ENCODE data around the gene P2RY8. TPM values are rescaled to one million over a fixed set of nuclear protein-coding genes. Genes with fewer than 3 reads are reported as not detected.

Gene P2RY8
- total and polyA plus RNA-seq, 10 of the 15 experiments (the other 5 are each of a cell fraction or from before 2014, with no cell fraction given) = 2.0 to 64.4 (median 36.5) TPM

GRCh38 chrX:1518512-1518911 lies 18.5 kb downstream of the P2RY8 start:
- Histone ChIP-seq H3K79me2 (ENCODE audit: control insufficient read depth, insufficient read depth, low read length) (peaks cover 41% of the 10 kb centered on the region), H3K4me3 (0 out of 2 replicates have a peak overlapping the region, but pooled peaks have one; percentile 23), H2AFZ (ENCODE audit: control insufficient read depth, low read depth, low read length) (no peak overlapping the region), H4K20me1 (ENCODE audit: control insufficient read depth, insufficient read depth) (no peaks in the 10 kb centered on the region), H3K9me3 (replicated peaks; ENCODE audit: control insufficient read depth, insufficient read depth, low read length) (peaks cover 13% of the 10 kb centered on the region), H3K27me3 (replicated peaks in 1 of 2; ENCODE audit: control insufficient read depth in 2 of 2, insufficient read depth in 2 of 2, low read length in 1 of 2) (no peaks in the 10 kb centered on the region), H3K9ac (ENCODE audit: control insufficient read depth, insufficient read depth, low read length) (no peak overlapping the region), H3K4me2 (ENCODE audit: control insufficient read depth, insufficient read depth) (0 out of 2 replicates have a peak overlapping the region, but pooled peaks have one; percentile 30), H3K27ac (ENCODE audit: control insufficient read depth, insufficient read depth) (peak overlapping the region; percentile 40; the same call in 1 of the 2 replicates), H3K36me3 (ENCODE audit: control insufficient read depth in 2 of 2, insufficient read depth in 2 of 2, low read length in 1 of 2) (peaks cover 6 to 7% of the 10 kb centered on the region in 2 experiments; a peak in 2 of 4 replicates), H3K4me1 (ENCODE audit: control insufficient read depth, insufficient read depth, low read length) (peaks cover 44% of the 10 kb centered on the region)
- CTCF ChIA-PET = no interaction called here
- in situ Hi-C loops (cut with MboI) (no loop called here), intact Hi-C loops (cut with micrococcal nuclease; ENCODE audit: unreplicated experiment) (no loop called here)
- POLR2A ChIA-PET = no interaction called here
- FAIRE-seq (no peak), ATAC-seq (no peak), DNase-seq (ENCODE audit: low read depth, low spot score) (no peak)
- RAD21 ChIA-PET (ENCODE audit: unreplicated experiment) = no interaction called here
- TF ChIP-seq ZNF217 (IDR thresholded peaks at IDR 0.05) (no peak), NFXL1 (IDR thresholded peaks at IDR 0.05; ENCODE audit: borderline replicate concordance) (no peak), NBN (IDR thresholded peaks at IDR 0.05) (no peak), MEF2A (IDR thresholded peaks at IDR 0.05; ENCODE audit: insufficient read depth, low read depth, low read length) (no peak)
- no TSS peak for BruUV-seq (replicated peaks)
- 100% methylated on average over 1 of the region's 1 CpG for WGBS (ENCODE audit: insufficient coverage, insufficient replicate concordance, low lambda C conversion rate, missing lambda C conversion rate)
- SMC1A ChIA-PET (ENCODE audit: uncharacterized antibody, unreplicated experiment) = no interaction called here

GRCh38 chrX:1516596-1517104 lies 20.3 kb downstream of the P2RY8 start:
- Histone ChIP-seq H3K27ac (ENCODE audit: control insufficient read depth, insufficient read depth) (peak overlapping the region; percentile 59), H3K79me2 (ENCODE audit: control insufficient read depth, insufficient read depth, low read length) (peaks cover 39% of the 10 kb centered on the region), H3K27me3 (replicated peaks in 1 of 2; ENCODE audit: control insufficient read depth in 2 of 2, insufficient read depth in 2 of 2, low read length in 1 of 2) (no peaks in the 10 kb centered on the region), H3K4me1 (ENCODE audit: control insufficient read depth, insufficient read depth, low read length) (peaks cover 32% of the 10 kb centered on the region), H2AFZ (ENCODE audit: control insufficient read depth, low read depth, low read length) (no peak overlapping the region), H3K9me3 (replicated peaks; ENCODE audit: control insufficient read depth, insufficient read depth, low read length) (peaks cover 13% of the 10 kb centered on the region), H3K4me2 (ENCODE audit: control insufficient read depth, insufficient read depth) (no peak overlapping the region), H4K20me1 (ENCODE audit: control insufficient read depth, insufficient read depth) (no peaks in the 10 kb centered on the region), H3K4me3 (no peak overlapping the region), H3K36me3 (ENCODE audit: control insufficient read depth in 2 of 2, insufficient read depth in 2 of 2, low read length in 1 of 2) (peaks cover 8 to 11% of the 10 kb centered on the region in 2 experiments; a peak in 3 of 4 replicates), H3K9ac (ENCODE audit: control insufficient read depth, insufficient read depth, low read length) (no peak overlapping the region)
- CTCF ChIA-PET = no interaction called here
- DNase-seq (ENCODE audit: low read depth, low spot score) (no peak), ATAC-seq (no peak), FAIRE-seq (no peak)
- no TSS peak for BruUV-seq (replicated peaks)
- in situ Hi-C loops (cut with MboI) = no loop called here
- intact Hi-C loops (cut with micrococcal nuclease; ENCODE audit: unreplicated experiment) = no loop called here
- RAD21 ChIA-PET (ENCODE audit: unreplicated experiment) = no interaction called here
- SMC1A ChIA-PET (ENCODE audit: uncharacterized antibody, unreplicated experiment) = no interaction called here
- POLR2A ChIA-PET = no interaction called here
- WGBS (ENCODE audit: insufficient coverage, insufficient replicate concordance, low lambda C conversion rate, missing lambda C conversion rate) = 90% methylated on average over 9 of the region's 9 CpGs
- TF ChIP-seq SMAD1 (IDR thresholded peaks at IDR 0.05; ENCODE audit: low read depth, partially characterized antibody) = no peak
- no peak for TF ChIP-seq ZNF592 (IDR thresholded peaks at IDR 0.05)
- no peak for TF ChIP-seq NR2F1 (conservative IDR thresholded peaks at IDR 0.05)
- no peak for TF ChIP-seq CEBPB (IDR thresholded peaks at IDR 0.05; ENCODE audit: borderline replicate concordance in 1 of 2, low read depth in 2 of 2, low read length in 2 of 2)
- no peak for TF ChIP-seq SMC3 (IDR thresholded peaks at IDR 0.05; ENCODE audit: borderline replicate concordance, low read length)
- TF ChIP-seq SREBF1 (IDR thresholded peaks at IDR 0.05; ENCODE audit: low read length) = no peak
- TF ChIP-seq PRDM15 (CRISPR knock-in tag; IDR thresholded peaks at IDR 0.05) = no peak
